ENCODE results near the gene RPRD1B.

GRCh38 chr20:38000293-38000692, 33.3 kb upstream of the RPRD1B start:
- TF ChIP-seq, protein P1, sequence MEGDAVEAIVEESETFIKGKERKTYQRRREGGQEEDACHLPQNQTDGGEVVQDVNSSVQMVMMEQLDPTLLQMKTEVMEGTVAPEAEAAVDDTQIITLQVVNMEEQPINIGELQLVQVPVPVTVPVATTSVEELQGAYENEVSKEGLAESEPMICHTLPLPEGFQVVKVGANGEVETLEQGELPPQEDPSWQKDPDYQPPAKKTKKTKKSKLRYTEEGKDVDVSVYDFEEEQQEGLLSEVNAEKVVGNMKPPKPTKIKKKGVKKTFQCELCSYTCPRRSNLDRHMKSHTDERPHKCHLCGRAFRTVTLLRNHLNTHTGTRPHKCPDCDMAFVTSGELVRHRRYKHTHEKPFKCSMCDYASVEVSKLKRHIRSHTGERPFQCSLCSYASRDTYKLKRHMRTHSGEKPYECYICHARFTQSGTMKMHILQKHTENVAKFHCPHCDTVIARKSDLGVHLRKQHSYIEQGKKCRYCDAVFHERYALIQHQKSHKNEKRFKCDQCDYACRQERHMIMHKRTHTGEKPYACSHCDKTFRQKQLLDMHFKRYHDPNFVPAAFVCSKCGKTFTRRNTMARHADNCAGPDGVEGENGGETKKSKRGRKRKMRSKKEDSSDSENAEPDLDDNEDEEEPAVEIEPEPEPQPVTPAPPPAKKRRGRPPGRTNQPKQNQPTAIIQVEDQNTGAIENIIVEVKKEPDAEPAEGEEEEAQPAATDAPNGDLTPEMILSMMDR (conservative IDR thresholded peaks at IDR 0.05; ENCODE audit: low read depth, low read length): no peak
- no peak for TF ChIP-seq EZH2phosphoT487 (IDR thresholded peaks at IDR 0.05; ENCODE audit: borderline replicate concordance, low read length)
- no peak for TF ChIP-seq EZH2 (IDR thresholded peaks at IDR 0.05; ENCODE audit: low read length, unreplicated experiment)
